Measurements from ENCODE around the gene GNAS-AS1. TPM values are rescaled to one million over a fixed set of nuclear protein-coding genes. Genes with fewer than 3 reads are reported as not detected.
A peak's percentile ranks its signal among the peaks of the same experiment; 100 is the strongest.

The GNAS-AS1 gene
- total and polyA plus RNA-seq, 2 of the 8 experiments (the other 6 are each of a cell fraction or from before 2014, with no cell fraction given), result 4.7 to 13.7 TPM

- H4K20me1 ChIP-seq (replicated peaks in 1 of 2; ENCODE audit: control insufficient read depth in 1 of 2, insufficient read depth in 2 of 2, low read length in 2 of 2), result peaks cover 3 to 4% of the 10 kb centered on the region in 2 experiments
- POLR2A ChIA-PET (ENCODE audit: partially characterized antibody), result interaction anchor here (0.9 to 5.3 kb wide), 7 partner anchors 10 to 110 kb away, joined by 3 to 42 read pairs (median 5); no protein-coding TSS in a partner anchor
Observed at GRCh38 chr20:58822748-58823730, 27.7 kb downstream of the GNAS-AS1 start.

More at GRCh38 chr20:58822748-58823730, 27.7 kb downstream of the GNAS-AS1 start:
- Histone ChIP-seq H3K36me3 (ENCODE audit: control insufficient read depth in 2 of 4, insufficient read depth in 4 of 4, low read length in 3 of 4) (peaks cover 2 to 53% (median 15%) of the 10 kb centered on the region in 4 experiments; a peak in 6 of 8 replicates), H3K4me3 (ENCODE audit: extremely low read depth in 1 of 4, insufficient read depth in 2 of 4, low read depth in 3 of 4, low read length in 4 of 4) (no peak overlapping the region), H3K4me1 (replicated peaks in 1 of 4; ENCODE audit: control insufficient read depth in 3 of 4, insufficient read depth in 4 of 4, low read length in 3 of 4) (0 out of 7 replicates have a peak, but pooled peaks cover 0 to 2% (median 0%) of the 10 kb centered on the region in 4 experiments), H2BK120ac (replicated peaks; ENCODE audit: low read depth, low read length) (no peak overlapping the region), H2BK15ac (ENCODE audit: low read length) (no peak overlapping the region), H3K79me1 (ENCODE audit: low read depth, low read length) (peaks cover 4% of the 10 kb centered on the region; the same call in 1 of the 2 replicates), H3K4me2 (ENCODE audit: insufficient read depth in 1 of 2, low read depth in 2 of 2, low read length in 2 of 2) (no peak overlapping the region), H3K23me2 (ENCODE audit: low read depth, low read length) (no peaks in the 10 kb centered on the region), H3K79me2 (ENCODE audit: control insufficient read depth in 1 of 2, insufficient read depth in 2 of 2, low read length in 2 of 2) (peaks cover 4 to 36% of the 10 kb centered on the region in 2 experiments; a peak in 3 of 4 replicates), H3K4ac (replicated peaks; ENCODE audit: insufficient read length, low read depth, low read length) (no peak overlapping the region), H3K18ac (ENCODE audit: extremely low read depth, low read length) (no peak overlapping the region), H3K9me3 (ENCODE audit: insufficient read depth in 2 of 2, low read depth in 1 of 2, low read length in 1 of 2) (peaks cover 0 to 3% of the 10 kb centered on the region in 2 experiments; a peak in 1 of 4 replicates), H2BK12ac (ENCODE audit: low read depth, low read length) (no peak overlapping the region), H4K91ac (replicated peaks; ENCODE audit: insufficient read length, low read length) (no peak overlapping the region), H3K9ac (replicated peaks in 1 of 4; ENCODE audit: extremely low read depth in 1 of 4, low read depth in 3 of 4, low read length in 3 of 4) (no peak overlapping the region), H3K27ac (ENCODE audit: low read depth, low read length) (no peak overlapping the region), H2BK20ac (ENCODE audit: low read length) (no peak overlapping the region), H3K27me3 (replicated peaks in 1 of 4; ENCODE audit: control insufficient read depth in 3 of 4, extremely low read depth in 1 of 4, insufficient read depth in 3 of 4, low read length in 3 of 4) (no peaks in the 10 kb centered on the region), H2BK5ac (ENCODE audit: low read depth, low read length) (no peak overlapping the region), H4K5ac (ENCODE audit: insufficient read length, low read depth, low read length) (no peak overlapping the region), H3K56ac (replicated peaks; ENCODE audit: insufficient read length, low read depth, low read length) (no peak overlapping the region), H3K23ac (ENCODE audit: insufficient read length) (no peak overlapping the region), H2AFZ (ENCODE audit: low read length) (no peak overlapping the region), H3K14ac (ENCODE audit: insufficient read length) (no peak overlapping the region), H4K8ac (ENCODE audit: extremely low read depth, insufficient read depth, low read length) (peak overlapping the region; percentile 54; the same call in 1 of the 2 replicates), H2AK5ac (ENCODE audit: low read depth, low read length) (no peak overlapping the region)
- WGBS, 2 experiments (ENCODE audit: extremely low coverage in 1 of 2, insufficient coverage in 1 of 2, insufficient read length in 1 of 2, insufficient replicate concordance in 2 of 2, low coverage in 1 of 2, low lambda C conversion rate in 2 of 2, missing lambda C conversion rate in 1 of 2), result 95% methylated on average over 26 of the region's 26 CpGs; no CpG with 5 or more reads in 1 of the 2 experiments
- DNase-seq (ENCODE audit: low read depth in 1 of 2, low spot score in 2 of 2), result no peak
- TF ChIP-seq MAX (IDR thresholded peaks at IDR 0.05) (no peak), POLR2A (IDR thresholded peaks at IDR 0.05; ENCODE audit: control extremely low read depth in 1 of 2, low read depth in 2 of 2, low read length in 2 of 2) (no peak), EGR1 (IDR thresholded peaks at IDR 0.05; ENCODE audit: borderline replicate concordance, low read depth, low read length) (no peak), CTCF (IDR thresholded peaks at IDR 0.05; ENCODE audit: control extremely low read depth in 1 of 3, insufficient read depth in 1 of 3, low read depth in 1 of 3, low read length in 3 of 3) (no peak)
- CTCF ChIA-PET (ENCODE audit: partially characterized antibody), result interaction anchor here (0.9 to 3.5 kb wide), 8 partner anchors 11 to 68 kb away, joined by 3 to 12 read pairs (median 4); no protein-coding TSS in a partner anchor
- no peak for FAIRE-seq
